Activated CD8-positive, alpha-beta memory T cell treated with anti-CD3 and anti-CD28 coated beads for 36 hours (primary cell): ENCODE data around the gene TRNAU1AP. TPM values are rescaled to one million over a fixed set of nuclear protein-coding genes. Genes with fewer than 3 reads are reported as not detected.

ENCODE experiments used
- CTCF ChIA-PET: fragments of 350-600 bp; sonication (Branson Sonifier 250); formaldehyde crosslinking; loops from one replicate; lab custom pipeline; 2021; ENCODE audit warnings: antibody characterized with exemption; lab: Charles Lee
- POLR2A ChIA-PET: fragments of 350-600 bp; sonication (Branson Sonifier 250); formaldehyde crosslinking; loops from one replicate; lab custom pipeline; 2021; ENCODE audit warnings: antibody characterized with exemption; lab: Charles Lee
- total RNA-seq, 2 experiments: library from RNA; stranded (reverse); gene quantifications; one replicate each; pipeline ENCODE4 v1.2.3, GENCODE V29; 2021

The TRNAU1AP gene
- total RNA-seq: 10 to 100 TPM; 40.9 to 42.9 TPM

GRCh38 chr1:28552758-28553663 is at the start of gene TRNAU1AP:
Gene TRNAU1AP (plus strand): TSS chr1:28553085. CDS start chr1:28553111, 26 bp downstream.
- POLR2A ChIA-PET: interaction anchor here (0.6 to 5.8 kb wide), 5 partner anchors 27 to 628 kb away, joined by 3 to 87 read pairs (median 7); partner anchors contain the start of genes RNU11 and SRSF4

GRCh38 chr1:28503117-28503516 is 49.8 kb upstream of the TRNAU1AP start:
- CTCF ChIA-PET: interaction anchor here (0.7 kb wide), 1 partner anchor 1204 kb away, joined by 3 read pairs; no protein-coding TSS in a partner anchor
- POLR2A ChIA-PET: interaction anchor here (0.7 kb wide), 1 partner anchor 174 kb away, joined by 7 read pairs; the partner anchor contains the start of gene MED18

More at GRCh38 chr1:28552758-28553663, at the start of gene TRNAU1AP:
- CTCF ChIA-PET: interaction anchor here (0.6 to 2.4 kb wide), 4 partner anchors 25 to 1576 kb away, joined by 3 to 19 read pairs (median 4); no protein-coding TSS in a partner anchor

- POLR2A ChIA-PET: interaction anchor here (0.5 to 7.6 kb wide), 19 partner anchors 11 to 732 kb away, joined by 3 to 140 read pairs (median 3); partner anchors contain the start of genes ATP5IF1, DNAJC8, MED18 and PHACTR4
- CTCF ChIA-PET: interaction anchor here (0.5 kb wide), 1 partner anchor 32 kb away, joined by 3 read pairs; no protein-coding TSS in a partner anchor
Measured at GRCh38 chr1:28505406-28506187, 47.3 kb upstream of the TRNAU1AP start, which contains the start of gene RCC1. Gene RCC1 (plus strand): TSS chr1:28506043. CDS start chr1:28529867, 23,824 bp downstream.

GRCh38 chr1:28506907-28507246 is 46.0 kb upstream of the TRNAU1AP start:
- ChIA-PET POLR2A (interaction anchor here (0.6 to 7.6 kb wide), 7 partner anchors 11 to 261 kb away, joined by 3 to 140 read pairs (median 5); partner anchors contain the start of gene RNU11), CTCF (interaction anchor here (1.4 kb wide), 1 partner anchor 10 kb away, joined by 5 read pairs; no protein-coding TSS in a partner anchor)

GRCh38 chr1:28507247-28507645 is 45.6 kb upstream of the TRNAU1AP start:
- POLR2A ChIA-PET: interaction anchor here (0.5 to 7.6 kb wide), 10 partner anchors 11 to 261 kb away, joined by 3 to 140 read pairs (median 4); partner anchors contain the start of genes MED18, RNU11 and YTHDF2
- CTCF ChIA-PET: interaction anchor here (1.1 to 1.4 kb wide), 2 partner anchors 10 to 136 kb away, joined by 3 to 5 read pairs; partner anchors contain the start of gene TAF12

- ChIA-PET POLR2A (interaction anchor here (0.5 to 7.6 kb wide), 9 partner anchors 10 to 262 kb away, joined by 3 to 140 read pairs (median 5); partner anchors contain the start of genes MED18, RNU11 and YTHDF2), CTCF (interaction anchor here (1.1 to 1.4 kb wide), 2 partner anchors 9 to 135 kb away, joined by 3 to 5 read pairs; partner anchors contain the start of gene TAF12)
Measured at GRCh38 chr1:28507646-28508434, 45.0 kb upstream of the TRNAU1AP start.

- POLR2A ChIA-PET: interaction anchor here (0.7 to 7.6 kb wide), 8 partner anchors 10 to 262 kb away, joined by 3 to 140 read pairs (median 6); partner anchors contain the start of genes MED18, RNU11 and YTHDF2
- CTCF ChIA-PET: interaction anchor here (1.1 kb wide), 1 partner anchor 135 kb away, joined by 3 read pairs; the partner anchor contains the start of gene TAF12
Measured at GRCh38 chr1:28508435-28508754, 44.5 kb upstream of the TRNAU1AP start.

GRCh38 chr1:28509705-28510272 is 43.1 kb upstream of the TRNAU1AP start:
- POLR2A ChIA-PET: interaction anchor here (0.6 to 7.6 kb wide), 4 partner anchors 9 to 227 kb away, joined by 3 to 140 read pairs (median 4); partner anchors contain the start of genes TAF12 and YTHDF2
- CTCF ChIA-PET: interaction anchor here (1.9 kb wide), 1 partner anchor 150 kb away, joined by 5 read pairs; no protein-coding TSS in a partner anchor

- CTCF ChIA-PET: interaction anchor here (1.9 kb wide), 1 partner anchor 151 kb away, joined by 5 read pairs; no protein-coding TSS in a partner anchor
Measured at GRCh38 chr1:28510273-28510969, 42.5 kb upstream of the TRNAU1AP start.

GRCh38 chr1:28510970-28511440 is 41.9 kb upstream of the TRNAU1AP start:
- ChIA-PET CTCF (interaction anchor here (0.6 to 1.9 kb wide), 2 partner anchors 12 to 151 kb away, joined by 3 to 5 read pairs; no protein-coding TSS in a partner anchor), POLR2A (interaction anchor here (0.7 to 7.6 kb wide), 5 partner anchors 8 to 279 kb away, joined by 3 to 140 read pairs (median 5); partner anchors contain the start of gene TRNAU1AP)

More at GRCh38 chr1:28510273-28510969, 42.5 kb upstream of the TRNAU1AP start:
- POLR2A ChIA-PET: interaction anchor here (0.9 to 7.6 kb wide), 4 partner anchors 8 to 133 kb away, joined by 3 to 140 read pairs (median 6); partner anchors contain the start of genes TAF12 and TRNAU1AP

GRCh38 chr1:28512058-28512611 is 40.8 kb upstream of the TRNAU1AP start:
- ChIA-PET CTCF (no interaction called here), POLR2A (interaction anchor here (0.6 to 7.6 kb wide), 6 partner anchors 19 to 264 kb away, joined by 3 to 140 read pairs (median 6); partner anchors contain the start of genes TAF12 and TRNAU1AP)

- POLR2A ChIA-PET: interaction anchor here (0.6 to 1.3 kb wide), 3 partner anchors 36 to 266 kb away, joined by 3 to 7 read pairs (median 3); no protein-coding TSS in a partner anchor
- CTCF ChIA-PET: interaction anchor here (1.6 kb wide), 1 partner anchor 88 kb away, joined by 4 read pairs; no protein-coding TSS in a partner anchor
Measured at GRCh38 chr1:28514445-28514933, 38.4 kb upstream of the TRNAU1AP start.

GRCh38 chr1:28516518-28516956 is 36.3 kb upstream of the TRNAU1AP start:
- POLR2A ChIA-PET: interaction anchor here (0.7 to 1.7 kb wide), 5 partner anchors 11 to 361 kb away, joined by 3 to 9 read pairs (median 4); partner anchors contain the start of gene RCC1
- CTCF ChIA-PET: interaction anchor here (0.6 to 2.0 kb wide), 6 partner anchors 9 to 676 kb away, joined by 3 to 7 read pairs (median 4); partner anchors contain the start of gene YTHDF2

GRCh38 chr1:28517649-28517999 is 35.3 kb upstream of the TRNAU1AP start:
- ChIA-PET CTCF (interaction anchor here (0.6 to 1.6 kb wide), 6 partner anchors 10 to 221 kb away, joined by 3 to 5 read pairs (median 3); no protein-coding TSS in a partner anchor), POLR2A (interaction anchor here (0.7 to 1.6 kb wide), 3 partner anchors 11 to 64 kb away, joined by 4 to 9 read pairs (median 5); partner anchors contain the start of gene RCC1)
